ENCODE measurements around the gene CD226.
A peak's percentile ranks its signal among the peaks of the same experiment; 100 is the strongest.
"Not testable (repeated sequence)": the region's sequence is repeated elsewhere in the genome, so short reads cannot be mapped to it uniquely, and the experiment has no call there.

Gene CD226

GRCh38 chr18:69865776-69866175 lies 81.9 kb downstream of the CD226 start:
- peak; percentile 20 for DNase-seq

- DNase-seq, result not testable (repeated sequence)
Measured at GRCh38 chr18:69864802-69865201, 82.9 kb downstream of the CD226 start.

GRCh38 chr18:69858897-69859296 lies 88.8 kb downstream of the CD226 start:
- DNase-seq, result no peak

- no peak for DNase-seq
Measured at GRCh38 chr18:69854455-69854854, 93.2 kb downstream of the CD226 start.

- no peak for DNase-seq
Measured at GRCh38 chr18:69853051-69853450, 94.6 kb downstream of the CD226 start.

- peak; percentile 6 for DNase-seq
Measured at GRCh38 chr18:69845593-69846506, 101.8 kb downstream of the CD226 start.

GRCh38 chr18:69844656-69845055 lies 103.0 kb downstream of the CD226 start:
- DNase-seq, result no peak

- no peak for DNase-seq
Measured at GRCh38 chr18:69843015-69843414, 104.7 kb downstream of the CD226 start.

- no peak for DNase-seq
Measured at GRCh38 chr18:69841117-69841516, 106.6 kb downstream of the CD226 start.

GRCh38 chr18:69840445-69840844 lies 107.2 kb downstream of the CD226 start:
- DNase-seq, result peak; percentile 22

- DNase-seq, result no peak
Measured at GRCh38 chr18:69840001-69840400, 107.7 kb downstream of the CD226 start.

GRCh38 chr18:69839497-69839896 lies 108.2 kb downstream of the CD226 start:
- no peak for DNase-seq

- peak; percentile 9 for DNase-seq
Measured at GRCh38 chr18:69838620-69839411, 108.9 kb downstream of the CD226 start.

GRCh38 chr18:69838003-69838402 lies 109.7 kb downstream of the CD226 start:
- no peak for DNase-seq

- DNase-seq, result not testable (repeated sequence)
Measured at GRCh38 chr18:69834980-69835379, 112.7 kb downstream of the CD226 start.

- no peak for DNase-seq
Measured at GRCh38 chr18:69830189-69830588, 117.5 kb downstream of the CD226 start.

- no peak for DNase-seq
Measured at GRCh38 chr18:69820538-69820937, 127.1 kb downstream of the CD226 start.

- DNase-seq, result no peak
Measured at GRCh38 chr18:69819460-69819859, 128.2 kb downstream of the CD226 start.

- peak; percentile 89 for DNase-seq
Measured at GRCh38 chr18:69817335-69817940, 130.2 kb downstream of the CD226 start.

- no peak for DNase-seq
Measured at GRCh38 chr18:69814861-69815385, 132.8 kb downstream of the CD226 start.

- DNase-seq, result no peak
Measured at GRCh38 chr18:69813559-69813958, 134.1 kb downstream of the CD226 start.

GRCh38 chr18:69808399-69808798 lies 139.3 kb downstream of the CD226 start:
- DNase-seq, result no peak

All from fibroblast of skin of right biceps (primary cell).